HepG2 (cell line): ENCODE measurements around the gene RFFL. TPM values are rescaled to one million over a fixed set of nuclear protein-coding genes. Genes with fewer than 3 reads are reported as not detected.

Source experiments
- ATAD3A ChIP-seq: sonication (generic); formaldehyde crosslinking; IDR thresholded peaks from 2 replicates; pipeline ENCODE4 v1.4.0; 2020; ENCODE audit warnings: missing genetic modification reagents
- ATF7-NPFF ChIP-seq: sonication (generic); formaldehyde crosslinking; IDR thresholded peaks from 2 replicates; pipeline ENCODE4 v1.8.1; 2023; ENCODE audit warnings: mild to moderate bottlenecking, low read depth, missing genetic modification reagents, moderate library complexity
- CBX2 ChIP-seq, 2 experiments: fragments of 200-600 bp in 1 of 2; sonication (generic); formaldehyde crosslinking in 1 of 2; IDR thresholded peaks; 2 replicates each; pipeline versions ENCODE4 v1.7.0 to v1.8.1; 2018 to 2022; ENCODE audit warnings: low read depth in 2 of 2, low read length in 1 of 2, mild to moderate bottlenecking in 1 of 2, missing genetic modification reagents in 1 of 2
- KLF12 ChIP-seq: sonication (generic); formaldehyde crosslinking; IDR thresholded peaks from 2 replicates; pipeline ENCODE4 v1.4.0; 2020; ENCODE audit warnings: missing genetic modification reagents, borderline replicate concordance
- MAX ChIP-seq: IDR thresholded peaks from 2 replicates; pipeline ENCODE4 v1.6.1; 2012; ENCODE audit warnings: inconsistent platforms
- MTF1 ChIP-seq: sonication (generic); formaldehyde crosslinking; IDR thresholded peaks from 2 replicates; pipeline ENCODE4 v1.5.0; 2020; ENCODE audit warnings: missing genetic modification reagents
- MTF2 ChIP-seq: sonication (generic); formaldehyde crosslinking; IDR thresholded peaks from 2 replicates; pipeline ENCODE4 v1.5.0; 2020; ENCODE audit warnings: missing genetic modification reagents, borderline replicate concordance
- NFYB ChIP-seq: sonication (generic); formaldehyde crosslinking; IDR thresholded peaks from 2 replicates; pipeline ENCODE4 v1.4.0; 2020; ENCODE audit warnings: missing genetic modification reagents
- RAD21 ChIP-seq: fragments of 450-650 bp; formaldehyde crosslinking; IDR thresholded peaks from 2 replicates; pipeline ENCODE4 v1.5.0; 2020; ENCODE audit warnings: mild to moderate bottlenecking
- ZBTB2 ChIP-seq: sonication (generic); formaldehyde crosslinking; IDR thresholded peaks from 2 replicates; pipeline ENCODE4 v1.8.0; 2022; ENCODE audit warnings: low read depth, missing genetic modification reagents
- ZBTB43 ChIP-seq: sonication (generic); formaldehyde crosslinking; conservative IDR thresholded peaks from 2 replicates; pipeline ENCODE4 v1.4.0; 2020; ENCODE audit warnings: missing genetic modification reagents
- ZMYM3 ChIP-seq: sonication (generic); formaldehyde crosslinking; IDR thresholded peaks from 2 replicates; pipeline ENCODE4 v1.5.1; 2020; ENCODE audit warnings: mild to moderate bottlenecking, missing genetic modification reagents
- ZMYM4 ChIP-seq: sonication (generic); formaldehyde crosslinking; IDR thresholded peaks from 2 replicates; pipeline ENCODE4 v1.8.1; 2023; ENCODE audit warnings: mild to moderate bottlenecking, missing genetic modification reagents
- polyA plus RNA-seq, 8 experiments: library from polyadenylated mRNA; depleted of rRNA in 3 of 8; stranded (reverse) in 7 of 8; unstranded in 1 of 8; fragments of >200 nt; fragmentation: Illumina TruSeq in 4 of 8; extraction: Trizol in 4 of 8; gene quantifications; 2 replicates each; pipeline versions ENCODE4 v1.2.1 to v1.2.3, GENCODE V29; 2011 to 2016; ENCODE audit warnings: low read depth in 4 of 8, missing spikeins in 1 of 8, mixed read lengths in 1 of 8; ENCODE audit not compliant: insufficient read depth in 1 of 8
- total RNA-seq, 5 experiments: library from RNA; depleted of rRNA; stranded (reverse); fragments of >200 nt; fragmentation: Illumina TruSeq; extraction: Trizol; gene quantifications; 2 replicates each; pipeline ENCODE4 v1.2.3, GENCODE V29; 2016; ENCODE audit warnings: low read depth in 1 of 5
- TF ChIP-seq, protein P1 (sequence below): sonication (generic); formaldehyde crosslinking; IDR thresholded peaks from 2 replicates; pipeline ENCODE4 v1.5.0; 2020; ENCODE audit warnings: missing genetic modification reagents
- TF ChIP-seq, protein P2 (sequence below): IDR thresholded peaks from 2 replicates; pipeline ENCODE4 v1.6.1; 2016; ENCODE audit warnings: missing compliant biosample characterization, missing genetic modification reagents, borderline replicate concordance
- TF ChIP-seq, protein P3 (sequence below): fragments of 450-650 bp; IDR thresholded peaks from 2 replicates; pipeline ENCODE4 v1.6.1; 2017; ENCODE audit warnings: mild to moderate bottlenecking
- TF ChIP-seq, protein P4 (sequence below): sonication (generic); formaldehyde crosslinking; IDR thresholded peaks from 2 replicates; pipeline ENCODE4 v1.5.0; 2020; ENCODE audit warnings: missing genetic modification reagents, mild to moderate bottlenecking, borderline replicate concordance
- TF ChIP-seq, protein P5 (sequence below): sonication (generic); formaldehyde crosslinking; IDR thresholded peaks from 2 replicates; pipeline ENCODE4 v1.9.0; 2022; ENCODE audit warnings: low read depth, missing genetic modification reagents

Gene RFFL
- total and polyA plus RNA-seq, 2 of the 13 experiments (the other 11 are each of a cell fraction or from before 2014, with no cell fraction given), result 24.3 to 48.6 TPM

GRCh38 chr17:34980353-34980680 is 83.2 kb downstream of the RFFL start, which contains the start of gene LIG3 (continued):
- TF ChIP-seq, protein P1, sequence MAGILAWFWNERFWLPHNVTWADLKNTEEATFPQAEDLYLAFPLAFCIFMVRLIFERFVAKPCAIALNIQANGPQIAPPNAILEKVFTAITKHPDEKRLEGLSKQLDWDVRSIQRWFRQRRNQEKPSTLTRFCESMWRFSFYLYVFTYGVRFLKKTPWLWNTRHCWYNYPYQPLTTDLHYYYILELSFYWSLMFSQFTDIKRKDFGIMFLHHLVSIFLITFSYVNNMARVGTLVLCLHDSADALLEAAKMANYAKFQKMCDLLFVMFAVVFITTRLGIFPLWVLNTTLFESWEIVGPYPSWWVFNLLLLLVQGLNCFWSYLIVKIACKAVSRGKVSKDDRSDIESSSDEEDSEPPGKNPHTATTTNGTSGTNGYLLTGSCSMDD (CRISPR knock-in tag), result no peak
- TF ChIP-seq MTF1 (no peak), ATAD3A (CRISPR knock-in tag) (no peak), ZMYM4 (peak; percentile 62; the same call in 1 of the 2 replicates), ZMYM3 (no peak), ZBTB2 (peak; percentile 26; the same call in 1 of the 2 replicates), RAD21 (CRISPR knock-in tag) (no peak), KLF12 (CRISPR knock-in tag) (no peak), MAX (peak; percentile 98), MTF2 (CRISPR knock-in tag) (no peak), CBX2 (IDR thresholded peaks at IDR 0.05; ENCODE audit: low read depth, low read length) (no peak), CBX2 (CRISPR knock-in tag; IDR thresholded peaks at IDR 0.05; ENCODE audit: low read depth) (no peak), NFYB (CRISPR knock-in tag) (peak; percentile 37; the same call in 1 of the 2 replicates), ZBTB43 (0 out of 2 replicates have a peak, but pooled peaks have one; percentile 35), ATF7-NPFF (peak; percentile 65)
- TF ChIP-seq, protein P2, sequence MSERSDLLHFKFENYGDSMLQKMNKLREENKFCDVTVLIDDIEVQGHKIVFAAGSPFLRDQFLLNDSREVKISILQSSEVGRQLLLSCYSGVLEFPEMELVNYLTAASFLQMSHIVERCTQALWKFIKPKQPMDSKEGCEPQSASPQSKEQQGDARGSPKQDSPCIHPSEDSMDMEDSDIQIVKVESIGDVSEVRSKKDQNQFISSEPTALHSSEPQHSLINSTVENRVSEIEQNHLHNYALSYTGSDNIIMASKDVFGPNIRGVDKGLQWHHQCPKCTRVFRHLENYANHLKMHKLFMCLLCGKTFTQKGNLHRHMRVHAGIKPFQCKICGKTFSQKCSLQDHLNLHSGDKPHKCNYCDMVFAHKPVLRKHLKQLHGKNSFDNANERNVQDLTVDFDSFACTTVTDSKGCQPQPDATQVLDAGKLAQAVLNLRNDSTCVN, result no peak
- TF ChIP-seq, protein P3, sequence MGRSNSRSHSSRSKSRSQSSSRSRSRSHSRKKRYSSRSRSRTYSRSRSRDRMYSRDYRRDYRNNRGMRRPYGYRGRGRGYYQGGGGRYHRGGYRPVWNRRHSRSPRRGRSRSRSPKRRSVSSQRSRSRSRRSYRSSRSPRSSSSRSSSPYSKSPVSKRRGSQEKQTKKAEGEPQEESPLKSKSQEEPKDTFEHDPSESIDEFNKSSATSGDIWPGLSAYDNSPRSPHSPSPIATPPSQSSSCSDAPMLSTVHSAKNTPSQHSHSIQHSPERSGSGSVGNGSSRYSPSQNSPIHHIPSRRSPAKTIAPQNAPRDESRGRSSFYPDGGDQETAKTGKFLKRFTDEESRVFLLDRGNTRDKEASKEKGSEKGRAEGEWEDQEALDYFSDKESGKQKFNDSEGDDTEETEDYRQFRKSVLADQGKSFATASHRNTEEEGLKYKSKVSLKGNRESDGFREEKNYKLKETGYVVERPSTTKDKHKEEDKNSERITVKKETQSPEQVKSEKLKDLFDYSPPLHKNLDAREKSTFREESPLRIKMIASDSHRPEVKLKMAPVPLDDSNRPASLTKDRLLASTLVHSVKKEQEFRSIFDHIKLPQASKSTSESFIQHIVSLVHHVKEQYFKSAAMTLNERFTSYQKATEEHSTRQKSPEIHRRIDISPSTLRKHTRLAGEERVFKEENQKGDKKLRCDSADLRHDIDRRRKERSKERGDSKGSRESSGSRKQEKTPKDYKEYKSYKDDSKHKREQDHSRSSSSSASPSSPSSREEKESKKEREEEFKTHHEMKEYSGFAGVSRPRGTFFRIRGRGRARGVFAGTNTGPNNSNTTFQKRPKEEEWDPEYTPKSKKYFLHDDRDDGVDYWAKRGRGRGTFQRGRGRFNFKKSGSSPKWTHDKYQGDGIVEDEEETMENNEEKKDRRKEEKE, result no peak
- TF ChIP-seq, protein P4, sequence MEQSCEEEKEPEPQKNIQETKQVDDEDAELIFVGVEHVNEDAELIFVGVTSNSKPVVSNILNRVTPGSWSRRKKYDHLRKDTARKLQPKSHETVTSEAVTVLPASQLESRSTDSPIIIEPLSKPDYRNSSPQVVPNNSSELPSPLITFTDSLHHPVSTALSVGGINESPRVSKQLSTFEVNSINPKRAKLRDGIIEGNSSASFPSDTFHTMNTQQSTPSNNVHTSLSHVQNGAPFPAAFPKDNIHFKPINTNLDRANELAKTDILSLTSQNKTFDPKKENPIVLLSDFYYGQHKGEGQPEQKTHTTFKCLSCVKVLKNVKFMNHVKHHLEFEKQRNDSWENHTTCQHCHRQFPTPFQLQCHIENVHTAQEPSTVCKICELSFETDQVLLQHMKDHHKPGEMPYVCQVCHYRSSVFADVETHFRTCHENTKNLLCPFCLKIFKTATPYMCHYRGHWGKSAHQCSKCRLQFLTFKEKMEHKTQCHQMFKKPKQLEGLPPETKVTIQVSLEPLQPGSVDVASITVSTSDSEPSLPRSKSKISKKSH (CRISPR knock-in tag), result peak; percentile 40
- TF ChIP-seq, protein P5, sequence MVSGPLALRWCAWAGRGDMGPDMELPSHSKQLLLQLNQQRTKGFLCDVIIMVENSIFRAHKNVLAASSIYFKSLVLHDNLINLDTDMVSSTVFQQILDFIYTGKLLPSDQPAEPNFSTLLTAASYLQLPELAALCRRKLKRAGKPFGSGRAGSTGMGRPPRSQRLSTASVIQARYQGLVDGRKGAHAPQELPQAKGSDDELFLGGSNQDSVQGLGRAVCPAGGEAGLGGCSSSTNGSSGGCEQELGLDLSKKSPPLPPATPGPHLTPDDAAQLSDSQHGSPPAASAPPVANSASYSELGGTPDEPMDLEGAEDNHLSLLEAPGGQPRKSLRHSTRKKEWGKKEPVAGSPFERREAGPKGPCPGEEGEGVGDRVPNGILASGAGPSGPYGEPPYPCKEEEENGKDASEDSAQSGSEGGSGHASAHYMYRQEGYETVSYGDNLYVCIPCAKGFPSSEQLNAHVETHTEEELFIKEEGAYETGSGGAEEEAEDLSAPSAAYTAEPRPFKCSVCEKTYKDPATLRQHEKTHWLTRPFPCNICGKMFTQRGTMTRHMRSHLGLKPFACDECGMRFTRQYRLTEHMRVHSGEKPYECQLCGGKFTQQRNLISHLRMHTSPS (CRISPR knock-in tag), result no peak
